Measurements from ENCODE around the gene FETUB. TPM values are rescaled to one million over a fixed set of nuclear protein-coding genes. Genes with fewer than 3 reads are reported as not detected.

FETUB gene
- total RNA-seq, 2 experiments from 2014 or later, result not detected

DNA sequence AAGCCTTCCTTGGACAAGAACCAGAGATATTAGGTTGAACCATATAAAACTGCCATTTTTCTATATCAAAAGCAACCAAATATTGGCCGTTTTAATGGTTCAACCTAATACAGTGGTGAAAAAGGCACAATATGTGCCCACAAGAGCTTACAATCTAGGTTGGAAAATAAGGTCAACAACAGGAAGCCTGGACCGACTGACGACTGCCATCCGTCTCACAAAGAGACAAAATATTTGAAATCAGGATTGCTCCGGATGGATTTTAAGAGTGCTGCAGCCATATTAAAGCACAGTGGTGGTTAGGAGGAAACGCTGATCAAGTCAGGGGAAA lies 26.0 kb upstream of the FETUB start:
- TF ChIP-seq, protein P1, sequence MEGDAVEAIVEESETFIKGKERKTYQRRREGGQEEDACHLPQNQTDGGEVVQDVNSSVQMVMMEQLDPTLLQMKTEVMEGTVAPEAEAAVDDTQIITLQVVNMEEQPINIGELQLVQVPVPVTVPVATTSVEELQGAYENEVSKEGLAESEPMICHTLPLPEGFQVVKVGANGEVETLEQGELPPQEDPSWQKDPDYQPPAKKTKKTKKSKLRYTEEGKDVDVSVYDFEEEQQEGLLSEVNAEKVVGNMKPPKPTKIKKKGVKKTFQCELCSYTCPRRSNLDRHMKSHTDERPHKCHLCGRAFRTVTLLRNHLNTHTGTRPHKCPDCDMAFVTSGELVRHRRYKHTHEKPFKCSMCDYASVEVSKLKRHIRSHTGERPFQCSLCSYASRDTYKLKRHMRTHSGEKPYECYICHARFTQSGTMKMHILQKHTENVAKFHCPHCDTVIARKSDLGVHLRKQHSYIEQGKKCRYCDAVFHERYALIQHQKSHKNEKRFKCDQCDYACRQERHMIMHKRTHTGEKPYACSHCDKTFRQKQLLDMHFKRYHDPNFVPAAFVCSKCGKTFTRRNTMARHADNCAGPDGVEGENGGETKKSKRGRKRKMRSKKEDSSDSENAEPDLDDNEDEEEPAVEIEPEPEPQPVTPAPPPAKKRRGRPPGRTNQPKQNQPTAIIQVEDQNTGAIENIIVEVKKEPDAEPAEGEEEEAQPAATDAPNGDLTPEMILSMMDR (conservative IDR thresholded peaks at IDR 0.05; ENCODE audit: low read length), result no peak
- TF ChIP-seq EZH2phosphoT487 (IDR thresholded peaks at IDR 0.05; ENCODE audit: borderline replicate concordance, low read depth, low read length), result no peak
- POLR2A ChIA-PET, result interaction anchor here (0.6 to 1.4 kb wide), 7 partner anchors 29 to 1478 kb away, joined by 3 to 6 read pairs (median 4); partner anchors contain the start of gene RFC4
- no peaks in the 10 kb centered on the region for H4K20me1 ChIP-seq (ENCODE audit: insufficient read depth, low read length)
- peak overlapping the region; percentile 68 for H3K4me2 ChIP-seq (ENCODE audit: low read length)
- peak overlapping the region; percentile 62; the same call in 1 of the 2 replicates for H2AFZ ChIP-seq (ENCODE audit: low read length)
- CTCF ChIA-PET (ENCODE audit: unreplicated experiment), result interaction anchor here (0.6 to 1.3 kb wide), 6 partner anchors 11 to 1345 kb away, joined by 3 to 5 read pairs (median 3); no protein-coding TSS in a partner anchor
- H3K4me3 ChIP-seq (ENCODE audit: low read depth, low read length, poor library complexity, severe bottlenecking), result peak overlapping the region; percentile 35
- H3K36me3 ChIP-seq (ENCODE audit: insufficient read depth, low read length), result no peaks in the 10 kb centered on the region
- H3K27ac ChIP-seq (ENCODE audit: low read depth, low read length, poor library complexity, severe bottlenecking), result no peak overlapping the region
- H3K9me3 ChIP-seq (ENCODE audit: low read length), result no peaks in the 10 kb centered on the region
- no TSS peak for BruUV-seq (replicated peaks)
- no peaks in the 10 kb centered on the region for H3K9me2 ChIP-seq (ENCODE audit: insufficient read depth, low read length)
- intact Hi-C loops (cut with micrococcal nuclease; ENCODE audit: unreplicated experiment), result loop anchor here (1.0 to 2.0 kb wide), 2 partner anchors 207 to 631 kb away; no protein-coding TSS in a partner anchor
- no peak for DNase-seq (ENCODE audit: low spot score)
- H3K79me2 ChIP-seq (ENCODE audit: insufficient read depth, low read depth, low read length), result no peaks in the 10 kb centered on the region
- peaks cover 18% of the 10 kb centered on the region for H3K4me1 ChIP-seq (ENCODE audit: insufficient read depth, low read length, poor library complexity, severe bottlenecking)

GRCh38 chr3:186614597-186615483 lies 25.4 kb upstream of the FETUB start:
- BruUV-seq (replicated peaks), result no TSS peak
- Histone ChIP-seq H3K36me3 (ENCODE audit: insufficient read depth, low read length) (no peaks in the 10 kb centered on the region), H3K4me2 (ENCODE audit: low read length) (peak overlapping the region; percentile 68), H3K27ac (ENCODE audit: low read depth, low read length, poor library complexity, severe bottlenecking) (no peak overlapping the region), H3K9me2 (ENCODE audit: insufficient read depth, low read length) (no peaks in the 10 kb centered on the region), H4K20me1 (ENCODE audit: insufficient read depth, low read length) (no peaks in the 10 kb centered on the region), H3K4me1 (ENCODE audit: insufficient read depth, low read length, poor library complexity, severe bottlenecking) (peaks cover 18% of the 10 kb centered on the region), H3K4me3 (ENCODE audit: low read depth, low read length, poor library complexity, severe bottlenecking) (peak overlapping the region; percentile 35), H2AFZ (ENCODE audit: low read length) (peak overlapping the region; percentile 62; the same call in 1 of the 2 replicates), H3K9me3 (ENCODE audit: low read length) (no peaks in the 10 kb centered on the region), H3K79me2 (ENCODE audit: insufficient read depth, low read depth, low read length) (no peaks in the 10 kb centered on the region)
- CTCF ChIA-PET (ENCODE audit: unreplicated experiment), result interaction anchor here (0.6 to 1.3 kb wide), 7 partner anchors 12 to 1345 kb away, joined by 3 to 5 read pairs (median 3); no protein-coding TSS in a partner anchor
- intact Hi-C loops (cut with micrococcal nuclease; ENCODE audit: unreplicated experiment), result loop anchor here (1.0 to 5.0 kb wide), 4 partner anchors 142 to 632 kb away; no protein-coding TSS in a partner anchor
- TF ChIP-seq, protein P1 (conservative IDR thresholded peaks at IDR 0.05; ENCODE audit: low read length), result peak; percentile 99
- no peak for TF ChIP-seq EZH2phosphoT487 (IDR thresholded peaks at IDR 0.05; ENCODE audit: borderline replicate concordance, low read depth, low read length)
- DNase-seq (ENCODE audit: low spot score), result peak; percentile 78
- POLR2A ChIA-PET, result interaction anchor here (0.6 to 1.4 kb wide), 8 partner anchors 11 to 1078 kb away, joined by 3 to 6 read pairs (median 4); partner anchors contain the start of gene RFC4

Data from OCI-LY7 (cell line).